GF-D8 (cell line): ENCODE data around the gene TBC1D20.

ENCODE experiments used
- DNase-seq: peaks from one replicate; lab custom pipeline; 2025; lab: John Stamatoyannopoulos, UW

TBC1D20 gene

DNA sequence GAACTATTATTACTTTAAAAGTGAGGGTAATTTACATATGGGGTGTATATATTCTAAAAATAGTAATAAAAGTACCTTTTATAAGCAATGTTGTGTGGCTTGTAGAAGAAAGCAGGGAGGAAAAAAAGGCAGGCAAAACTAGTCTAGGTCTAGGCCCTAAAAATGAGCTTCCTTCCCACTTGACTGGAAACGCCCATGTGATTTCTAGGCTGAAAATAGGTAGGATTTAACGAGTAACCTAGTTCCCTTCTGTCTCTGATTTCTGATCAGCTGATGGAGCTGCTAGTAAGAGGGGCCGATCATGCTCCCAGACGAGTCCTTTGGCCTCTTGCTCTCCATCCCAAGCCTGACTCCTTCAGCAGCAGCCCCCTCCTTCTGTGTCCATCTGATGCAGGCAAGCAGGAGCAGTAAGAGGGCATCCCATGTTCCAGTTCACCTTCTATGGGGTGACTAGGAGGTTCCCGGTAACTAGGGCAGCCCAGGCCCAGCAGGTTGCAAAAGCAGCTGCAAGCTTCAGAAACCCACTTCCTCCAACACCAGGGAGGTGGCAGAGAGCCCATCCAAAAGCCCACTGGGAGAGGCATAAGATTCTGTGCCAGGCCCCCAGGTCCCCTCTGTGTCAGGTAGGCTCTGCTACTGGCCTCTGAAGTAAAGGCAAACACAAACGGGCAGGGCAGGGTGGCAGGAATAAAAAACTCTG is 24.4 kb downstream of the TBC1D20 start:
- DNase-seq = peak; percentile 75

DNA sequence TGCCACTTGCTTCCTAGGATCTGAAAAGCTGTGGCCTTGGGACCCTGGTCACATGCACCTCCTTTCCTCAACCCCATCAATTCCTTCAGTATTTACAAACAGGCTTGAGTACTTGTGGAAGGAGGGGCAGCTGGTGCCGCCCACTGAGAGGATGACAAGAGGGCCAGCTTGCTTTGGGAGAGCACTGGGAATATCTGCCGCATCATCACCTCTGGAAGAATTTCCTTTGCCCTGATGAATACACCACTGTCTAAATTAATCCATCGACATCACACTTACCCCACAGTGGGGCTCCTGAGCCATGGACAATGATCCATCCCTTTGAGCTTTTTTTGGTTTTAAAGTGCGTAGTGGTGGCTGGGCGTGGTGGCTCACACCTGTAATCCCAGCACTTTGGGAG is 25.9 kb downstream of the TBC1D20 start:
- no peak for DNase-seq

DNA sequence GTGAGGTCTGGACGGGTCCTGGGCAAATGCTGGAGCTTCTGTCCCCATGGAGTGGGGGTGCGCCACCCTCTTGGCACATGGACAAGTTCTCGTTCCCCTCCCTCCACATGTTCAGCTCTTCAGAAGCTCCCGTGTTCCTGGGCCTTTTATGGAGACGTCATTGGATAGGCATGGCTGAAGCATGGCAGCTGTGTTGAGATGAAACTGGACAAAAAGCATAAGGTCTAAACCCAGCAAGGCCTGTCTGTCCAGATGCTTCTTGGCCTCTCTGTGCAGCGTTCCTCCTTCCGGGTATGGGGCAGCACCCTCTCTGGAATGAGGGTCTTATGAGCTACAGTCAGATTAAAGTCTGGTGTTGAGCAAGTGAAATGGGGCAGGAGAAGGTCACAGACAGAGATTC is 26.8 kb downstream of the TBC1D20 start:
- no peak for DNase-seq

DNA sequence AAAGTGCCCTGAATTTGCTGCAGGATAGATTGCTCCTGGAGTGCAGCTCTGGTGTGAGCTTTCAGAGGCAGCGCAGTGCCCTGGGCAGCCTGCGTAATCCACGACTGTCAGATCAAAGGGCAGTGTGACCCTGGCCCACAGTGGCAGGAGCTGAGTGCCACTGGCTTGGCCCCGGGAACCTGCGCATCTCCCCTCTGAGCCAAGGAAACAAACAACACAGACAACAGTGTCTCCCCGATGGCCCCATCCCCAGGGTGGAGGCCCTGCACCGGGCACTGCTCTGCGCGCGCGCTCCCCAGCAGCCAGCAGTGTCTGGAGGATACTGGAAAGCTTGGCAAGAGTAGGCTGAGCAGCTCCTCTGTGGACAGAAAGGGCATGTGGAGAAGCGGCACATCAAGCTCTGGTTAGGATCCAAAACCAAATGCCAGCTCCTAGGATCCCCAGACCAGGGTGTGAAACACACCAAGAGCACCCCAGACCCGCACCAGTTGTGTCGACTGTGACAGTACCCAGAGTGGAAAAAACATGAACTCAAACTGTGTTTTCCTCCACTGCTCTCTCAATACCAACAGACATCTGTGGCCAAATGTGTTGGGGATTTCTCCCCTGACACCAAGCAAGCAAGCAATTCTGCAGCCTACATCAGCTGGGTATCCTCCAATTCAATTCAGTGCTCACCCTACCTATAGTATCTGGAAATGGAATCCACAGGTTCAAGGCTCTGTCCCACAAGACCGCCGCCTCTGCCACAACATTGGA is 27.5 kb downstream of the TBC1D20 start:
- DNase-seq = no peak

DNA sequence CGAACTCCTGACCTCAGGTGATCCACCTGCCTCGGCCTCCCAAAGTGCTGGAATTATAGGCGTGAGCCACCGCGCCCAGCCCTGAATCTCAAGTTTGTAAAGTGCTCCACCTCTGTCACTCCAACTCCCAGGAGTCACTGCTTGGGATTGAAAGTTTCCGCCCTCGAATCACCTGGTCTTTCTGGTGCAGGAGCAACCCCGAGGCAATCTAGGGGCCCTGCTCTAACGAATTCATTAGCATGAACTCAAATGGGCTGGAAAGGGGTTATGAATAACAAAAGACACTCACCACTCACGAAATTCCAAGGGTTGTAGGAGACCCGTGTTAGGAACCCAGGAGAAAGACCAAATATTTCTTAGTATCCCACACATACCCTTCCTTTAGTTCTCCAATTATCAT is 28.1 kb downstream of the TBC1D20 start:
- DNase-seq = no peak

DNA sequence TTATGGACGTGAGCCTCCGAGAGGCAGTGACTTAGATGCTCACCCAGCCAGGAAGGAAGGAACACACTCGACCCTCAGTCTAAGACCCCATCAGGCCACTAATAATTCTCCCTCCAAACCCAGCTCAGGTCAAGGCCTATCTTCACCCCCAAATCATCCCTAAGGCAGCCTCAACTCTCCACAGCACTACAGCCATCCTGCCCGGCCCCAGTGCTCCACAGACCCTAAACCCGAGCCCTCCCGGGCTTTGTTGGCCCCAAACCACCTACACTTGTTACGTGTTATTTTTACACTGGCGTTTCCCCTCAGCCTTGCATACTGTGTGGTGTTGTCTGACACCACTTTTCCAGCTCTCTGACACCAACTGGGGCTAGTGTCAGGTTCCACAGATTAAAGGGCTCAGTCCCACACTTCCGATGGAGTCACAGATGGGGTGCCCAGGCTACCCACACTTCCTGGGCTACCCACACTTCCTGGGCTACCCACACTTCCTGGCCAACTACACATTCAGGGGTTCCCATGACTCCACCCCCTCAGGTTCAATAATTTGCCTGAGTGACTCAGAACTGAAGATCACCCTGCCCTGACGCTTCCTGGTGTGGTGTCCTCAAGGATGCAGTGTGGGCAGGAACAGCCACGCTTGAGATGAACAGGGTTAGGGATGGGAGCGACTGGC is 28.9 kb downstream of the TBC1D20 start:
- DNase-seq = no peak

DNA sequence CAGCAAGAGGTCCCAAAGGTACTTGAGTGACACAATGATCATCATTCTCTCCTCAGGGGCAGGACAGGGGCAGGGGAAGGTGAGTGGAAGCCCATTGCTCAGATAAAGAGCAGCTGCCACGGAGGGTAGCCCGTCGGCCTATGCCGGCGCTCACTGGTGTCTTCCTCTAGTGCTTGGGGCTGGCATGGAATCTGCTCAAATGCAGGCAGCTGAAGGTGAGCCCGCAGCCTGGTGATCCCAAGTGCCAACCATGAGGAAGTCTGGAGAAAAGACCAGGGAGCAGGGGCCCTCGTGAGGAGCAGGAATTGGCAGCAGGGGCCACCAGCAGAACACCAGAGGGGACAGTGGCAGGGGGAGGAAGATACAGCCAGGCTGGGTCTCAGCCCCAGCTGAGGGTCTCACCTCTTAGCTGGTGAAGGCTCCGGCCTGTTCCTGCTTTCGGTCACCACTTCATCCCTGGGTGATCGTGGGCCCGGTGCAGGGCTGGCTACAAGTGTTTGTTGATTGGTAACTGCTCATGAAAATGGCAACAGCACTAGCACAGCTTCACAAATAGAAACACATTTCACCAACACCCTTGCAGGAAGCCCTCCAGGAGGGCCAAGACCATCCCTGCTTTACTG is 29.5 kb downstream of the TBC1D20 start:
- no peak for DNase-seq

DNA sequence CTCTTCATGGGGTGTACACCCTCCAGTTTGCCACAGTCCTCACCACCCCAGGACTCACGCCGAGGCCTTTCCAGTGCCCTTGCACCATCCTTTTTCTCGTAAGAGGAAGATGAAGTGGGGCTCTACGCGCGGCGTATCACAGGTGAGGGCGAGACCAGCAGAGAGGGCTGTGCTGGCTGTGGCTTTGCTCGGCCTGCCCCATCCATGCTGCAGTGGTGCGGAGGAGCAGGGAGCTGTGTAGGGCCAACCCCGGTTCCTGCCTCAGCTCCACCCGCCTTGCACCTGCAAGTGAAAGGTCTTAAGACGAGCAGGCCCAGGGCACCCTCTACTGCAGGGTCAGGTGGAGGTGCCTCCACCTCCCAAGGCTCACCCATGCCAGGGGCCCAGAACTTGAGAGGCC is 30.1 kb downstream of the TBC1D20 start:
- no peak for DNase-seq

DNA sequence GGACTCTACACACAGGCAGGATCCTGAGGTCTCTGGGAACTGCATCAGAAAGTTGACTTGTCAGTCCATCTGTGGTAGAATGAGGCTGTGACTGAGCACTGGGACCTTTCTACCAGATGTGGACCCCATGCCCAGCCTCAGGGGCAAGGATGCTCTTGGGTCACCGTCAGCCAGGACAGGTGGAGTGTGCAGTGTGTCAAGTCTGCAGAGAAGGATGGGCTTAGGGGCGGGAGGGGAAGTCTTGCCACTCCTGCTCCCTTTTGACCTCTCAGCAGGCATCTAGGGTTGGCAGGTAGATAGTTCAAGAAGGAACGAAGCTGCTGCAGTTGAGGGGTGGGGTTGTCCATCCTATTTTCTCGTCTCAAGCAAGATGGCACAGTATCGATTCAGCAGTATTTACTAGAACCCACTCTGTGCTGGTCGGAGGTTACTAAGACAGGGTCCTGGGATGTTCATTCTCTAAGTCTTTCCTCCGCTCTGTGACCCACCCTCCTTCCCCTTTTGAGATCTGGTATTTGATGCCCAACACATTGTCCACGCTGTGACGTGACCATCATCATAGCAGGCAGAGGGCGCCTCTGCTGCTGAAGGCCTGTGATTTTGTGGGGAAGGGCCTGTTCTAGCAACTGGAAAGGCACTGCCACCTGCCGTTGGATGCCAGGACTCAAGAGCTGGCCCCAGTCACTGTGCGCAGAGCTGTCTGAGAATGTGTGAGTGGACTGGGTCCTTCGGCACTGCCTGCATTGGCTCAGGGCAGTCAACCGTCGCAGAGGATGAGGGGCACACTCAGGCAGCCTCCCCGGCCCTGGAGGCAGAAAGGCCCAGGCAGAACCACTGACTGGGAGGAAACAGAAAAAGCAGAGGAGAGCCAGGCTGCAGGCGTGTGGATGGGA is 31.1 kb downstream of the TBC1D20 start:
- DNase-seq = peak; percentile 49

DNA sequence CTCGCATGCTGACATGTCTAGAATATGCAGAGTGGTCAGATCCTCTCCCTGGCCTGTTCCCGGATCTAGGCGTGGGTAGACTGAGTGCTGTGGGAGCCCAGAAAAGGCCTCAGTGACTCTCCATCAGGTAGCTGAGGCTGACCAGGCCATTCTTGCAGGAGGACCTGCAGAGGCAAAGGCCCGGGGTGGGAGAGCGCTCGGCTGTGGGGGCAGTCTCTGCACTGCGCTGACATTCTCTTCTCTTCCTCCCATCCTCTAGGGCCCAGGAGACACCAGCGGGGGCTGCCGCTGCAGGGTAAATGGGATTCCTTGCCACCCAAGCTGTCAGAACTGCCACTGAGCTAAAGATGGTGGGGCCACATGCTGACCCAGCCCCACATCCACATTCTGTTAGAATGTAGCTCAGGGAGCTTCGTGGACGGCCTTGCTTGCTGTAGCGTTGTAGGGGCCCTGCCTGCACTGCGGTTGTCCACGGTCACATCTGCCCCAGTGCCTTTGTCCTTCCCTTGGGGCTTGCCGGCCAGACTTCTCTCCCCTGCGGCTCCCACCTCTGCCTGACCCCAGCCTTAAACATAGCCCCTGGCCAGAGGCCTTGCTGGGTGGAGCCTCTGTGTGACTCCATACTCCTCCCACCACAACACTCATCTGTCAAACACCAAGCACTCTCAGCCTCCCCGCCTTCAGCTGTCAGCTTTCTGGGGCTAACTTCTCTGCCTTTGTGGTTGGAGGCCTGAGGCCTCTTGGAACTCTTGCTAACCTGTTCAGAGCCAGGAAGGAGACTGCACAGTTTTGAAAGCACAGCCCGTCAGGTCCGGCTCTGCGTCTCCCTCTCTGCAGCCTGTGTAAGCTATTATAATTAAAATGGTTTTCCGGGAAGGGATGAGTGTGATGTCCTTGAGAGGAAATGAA is 32.0 kb downstream of the TBC1D20 start:
- no peak for DNase-seq

DNA sequence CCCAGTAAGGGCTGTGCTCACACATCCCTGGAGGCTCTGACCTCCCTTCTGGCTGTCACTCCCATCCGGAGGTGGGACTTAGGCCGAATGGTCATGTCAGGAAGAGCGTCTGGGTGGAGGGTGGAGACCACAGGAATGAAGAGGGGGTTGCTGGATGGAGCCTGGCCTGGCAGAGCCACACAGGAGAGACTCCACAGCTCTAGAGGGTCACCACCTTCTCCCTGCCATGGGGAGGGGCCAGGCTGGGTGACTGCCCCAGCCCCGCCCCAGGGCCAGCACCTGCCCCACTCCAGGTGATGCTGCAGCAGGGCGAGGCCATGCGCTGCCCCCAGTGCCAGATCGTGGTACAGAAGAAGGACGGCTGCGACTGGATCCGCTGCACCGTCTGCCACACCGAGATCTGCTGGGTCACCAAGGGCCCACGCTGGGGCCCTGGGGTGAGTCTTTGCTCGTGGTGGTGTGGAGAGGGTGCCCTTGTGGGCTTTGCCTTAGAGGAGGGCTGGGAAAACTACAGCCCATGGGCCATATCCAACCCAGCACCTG is 33.6 kb downstream of the TBC1D20 start:
- no peak for DNase-seq

DNA sequence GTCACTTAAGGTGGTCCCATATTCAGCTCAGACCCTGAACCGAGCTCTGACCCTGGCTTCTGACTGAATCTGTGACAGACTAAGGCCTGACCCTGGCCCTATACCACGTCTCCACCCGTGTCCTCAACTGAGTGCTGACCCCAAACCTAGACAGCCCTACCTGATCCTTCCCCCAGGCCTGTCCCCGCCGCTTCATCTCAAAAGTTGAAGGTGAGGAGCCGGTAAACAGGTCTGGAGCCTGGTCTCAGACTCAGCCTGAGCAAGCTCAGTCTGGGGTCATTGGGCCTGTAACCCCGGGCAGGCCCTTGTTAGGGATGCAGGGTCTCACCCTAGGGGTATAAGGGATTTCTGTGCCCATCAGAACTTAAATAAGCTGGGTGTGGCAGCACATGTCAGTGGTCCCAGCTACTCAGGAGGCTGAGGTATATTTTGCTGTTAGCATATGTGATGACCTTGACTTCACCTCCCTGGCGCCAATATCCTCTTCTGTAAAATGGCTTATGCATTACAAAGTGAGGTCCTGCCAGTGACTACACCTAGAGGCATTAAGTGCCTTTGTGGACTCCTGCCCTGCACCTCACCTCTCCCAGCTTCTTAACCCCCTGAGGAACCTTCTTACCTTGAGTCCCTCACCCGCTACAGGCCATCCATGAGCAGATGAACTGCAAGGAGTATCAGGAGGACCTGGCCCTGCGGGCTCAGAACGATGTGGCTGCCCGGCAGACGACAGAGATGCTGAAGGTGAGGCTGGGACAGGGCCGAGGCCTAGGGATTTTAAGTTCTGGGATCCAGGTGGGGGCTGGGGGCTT is 34.3 kb downstream of the TBC1D20 start:
- no peak for DNase-seq

DNA sequence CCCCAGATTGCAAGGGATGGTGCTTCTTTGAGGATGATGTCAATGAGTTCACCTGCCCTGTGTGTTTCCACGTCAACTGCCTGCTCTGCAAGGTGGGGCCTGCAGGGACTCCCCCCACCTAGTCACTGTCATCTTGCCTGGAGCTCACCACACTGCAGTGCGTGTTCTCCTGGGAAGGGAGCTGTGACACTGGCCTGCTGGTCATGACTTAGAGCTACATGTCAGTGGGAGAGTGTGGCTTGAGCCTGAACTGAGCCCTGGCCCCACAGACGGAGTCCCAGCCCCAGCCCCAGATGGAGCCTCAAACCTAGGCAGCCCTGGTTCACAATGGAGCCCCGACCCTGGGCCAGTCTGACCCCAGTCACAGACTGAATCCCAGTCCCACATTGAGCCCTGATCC is 34.9 kb downstream of the TBC1D20 start:
- DNase-seq = no peak

DNA sequence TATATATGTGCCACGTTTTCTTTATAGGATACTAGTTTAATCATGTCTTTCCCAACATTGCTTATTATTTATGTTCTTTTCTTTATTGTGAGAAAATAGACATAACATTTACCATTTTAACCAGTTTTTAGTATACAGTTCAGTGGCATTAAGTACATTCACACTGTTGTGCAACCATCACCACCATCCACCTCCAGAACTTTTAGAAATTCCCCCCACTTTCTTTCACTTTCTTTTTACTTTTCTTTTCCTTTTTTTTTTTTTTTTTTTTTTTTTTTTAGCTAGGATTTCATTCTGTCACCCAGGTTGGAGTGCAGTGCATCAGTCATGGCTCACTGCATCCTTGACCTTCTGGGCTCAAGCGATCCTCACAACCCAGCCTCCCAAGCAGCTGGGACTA is 35.8 kb downstream of the TBC1D20 start:
- no peak for DNase-seq

DNA sequence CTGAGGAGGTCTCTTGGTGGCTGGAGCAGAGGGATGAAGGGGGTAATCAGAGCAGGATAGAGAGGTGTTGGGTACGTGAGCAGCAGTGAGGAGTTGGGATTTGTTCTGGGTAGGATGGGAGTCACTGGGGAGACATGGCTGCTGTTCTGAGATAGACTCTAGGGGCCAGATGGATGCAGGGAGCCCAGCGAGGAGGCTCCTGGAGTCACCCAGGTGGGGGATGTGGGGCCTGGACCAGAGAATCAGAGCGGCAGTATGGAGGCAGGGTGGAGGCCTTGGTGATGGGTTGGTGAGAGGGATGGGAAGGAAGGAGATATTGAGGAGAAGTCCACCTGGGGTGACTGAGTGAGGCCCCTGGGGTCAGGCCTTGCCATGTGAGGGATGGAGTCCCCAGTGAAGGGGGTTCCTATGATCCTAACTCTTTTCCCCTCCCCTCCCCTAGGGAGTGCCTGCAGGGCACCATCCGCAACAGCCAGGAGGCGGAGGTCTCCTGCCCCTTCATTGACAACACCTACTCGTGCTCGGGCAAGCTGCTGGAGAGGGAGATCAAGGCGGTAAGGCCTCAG is 40.6 kb downstream of the TBC1D20 start:
- DNase-seq = no peak

DNA sequence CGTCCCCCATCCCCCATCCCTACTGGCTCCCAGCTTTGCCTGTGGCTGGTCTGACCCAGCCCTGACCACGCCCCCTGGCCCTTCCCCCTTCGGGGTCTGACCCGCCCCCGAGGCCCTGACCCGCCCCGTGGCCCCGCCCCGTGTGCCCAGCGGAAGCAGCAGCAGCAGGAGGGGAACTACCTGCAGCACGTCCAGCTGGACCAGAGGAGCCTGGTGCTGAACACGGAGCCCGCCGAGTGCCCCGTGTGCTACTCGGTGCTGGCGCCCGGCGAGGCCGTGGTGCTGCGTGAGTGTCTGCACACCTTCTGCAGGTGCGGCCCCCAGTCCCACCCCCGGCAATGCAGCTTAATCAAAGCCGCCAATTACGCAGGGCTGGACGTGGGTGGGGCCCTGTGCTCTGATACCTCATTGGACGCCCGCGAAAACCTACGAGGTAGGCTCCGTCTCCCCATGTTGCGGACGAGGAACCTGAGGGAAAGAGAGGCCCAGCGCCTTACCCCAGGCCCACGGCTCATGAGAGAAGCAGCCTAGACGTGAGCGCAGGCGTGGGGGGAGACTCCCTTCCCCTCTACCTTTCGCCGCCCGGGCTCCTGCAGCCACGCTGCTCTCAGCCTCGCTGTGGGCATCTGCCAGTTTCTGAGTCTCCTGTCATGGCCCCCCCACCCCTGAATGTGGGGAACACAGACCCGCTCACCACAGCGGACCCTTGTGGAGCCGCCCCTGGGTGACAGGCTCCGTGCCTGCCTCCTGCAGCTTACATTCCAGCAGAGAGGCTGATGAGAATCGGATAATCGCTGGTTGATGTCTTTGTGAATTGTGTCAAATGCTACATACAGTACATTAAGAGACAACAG is 41.4 kb downstream of the TBC1D20 start:
- DNase-seq = no peak

DNA sequence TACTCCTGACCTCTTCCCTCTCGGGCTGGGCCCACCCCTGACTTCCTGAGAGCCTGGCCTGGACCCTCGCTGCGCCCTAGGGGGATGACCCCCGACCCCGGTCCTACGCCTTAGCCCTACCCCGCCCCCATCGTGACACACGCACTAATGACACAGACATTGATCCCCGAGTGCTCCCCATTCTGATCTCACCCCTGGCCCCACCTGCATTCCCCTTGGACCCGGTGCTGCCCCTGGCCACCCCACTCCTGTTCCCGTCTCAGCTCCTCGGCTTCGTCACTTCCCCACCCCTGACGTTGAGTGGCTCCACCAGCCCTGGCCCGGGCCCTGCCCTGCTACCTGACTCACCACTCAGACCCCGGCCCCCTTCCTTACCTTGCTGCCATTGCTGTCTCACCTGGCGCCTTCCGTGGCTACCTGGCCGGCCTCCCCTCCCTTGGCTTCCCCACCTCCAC is 42.1 kb downstream of the TBC1D20 start:
- no peak for DNase-seq

DNA sequence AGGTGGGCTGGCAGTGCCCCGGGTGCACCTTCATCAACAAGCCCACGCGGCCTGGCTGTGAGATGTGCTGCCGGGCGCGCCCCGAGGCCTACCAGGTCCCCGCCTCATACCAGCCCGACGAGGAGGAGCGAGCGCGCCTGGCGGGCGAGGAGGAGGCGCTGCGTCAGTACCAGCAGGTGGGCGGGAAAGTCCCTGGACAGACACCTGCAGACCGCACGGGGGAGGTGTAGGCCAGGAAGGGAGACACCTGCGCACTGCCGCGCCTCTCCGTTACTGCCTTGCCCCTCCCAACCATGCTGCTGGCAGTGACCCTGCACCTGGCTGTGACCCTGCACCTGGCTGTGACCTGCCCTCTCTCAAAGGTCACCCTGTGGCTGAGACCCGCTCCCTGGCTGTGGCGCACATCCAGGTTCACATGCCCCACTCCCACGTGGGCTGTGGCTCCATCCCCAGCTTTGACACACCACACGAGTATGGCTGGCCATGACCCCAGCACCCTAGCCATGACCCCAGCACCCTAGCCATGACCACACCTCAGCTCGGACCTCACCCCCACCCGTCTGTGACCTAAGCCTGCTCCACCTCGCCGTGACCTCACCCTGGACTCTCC is 42.7 kb downstream of the TBC1D20 start:
- DNase-seq = no peak
